IPS DF 4.7 (cell line): ENCODE data around the gene GARNL3.

Experiments used
- DNase-seq: peaks from one replicate; pipeline ENCODE4 v3.0.0-alpha.2; 2013; ENCODE audit warnings: low spot score; ENCODE audit errors: extremely low read depth

GARNL3 gene

DNA sequence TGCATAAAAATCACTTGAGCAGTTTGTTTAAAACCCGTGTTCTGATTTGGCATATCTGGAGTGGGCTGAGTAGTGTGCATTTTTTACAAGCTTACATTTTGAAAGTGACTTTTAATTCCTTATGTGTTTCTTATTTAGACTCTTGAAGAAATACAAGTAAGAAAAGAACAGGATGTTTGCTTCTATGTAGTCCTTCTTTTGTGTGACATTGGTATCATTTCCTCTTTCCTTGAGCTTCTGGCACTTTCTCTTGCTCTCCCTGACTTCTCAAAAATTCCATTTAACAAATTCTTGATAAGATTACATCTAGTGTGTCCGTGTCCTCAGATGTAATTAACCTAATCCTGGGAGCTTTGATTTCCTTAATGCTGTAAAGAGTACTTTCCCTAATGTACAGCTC, 12.5 kb downstream of the GARNL3 start:
- no peak for DNase-seq

DNA sequence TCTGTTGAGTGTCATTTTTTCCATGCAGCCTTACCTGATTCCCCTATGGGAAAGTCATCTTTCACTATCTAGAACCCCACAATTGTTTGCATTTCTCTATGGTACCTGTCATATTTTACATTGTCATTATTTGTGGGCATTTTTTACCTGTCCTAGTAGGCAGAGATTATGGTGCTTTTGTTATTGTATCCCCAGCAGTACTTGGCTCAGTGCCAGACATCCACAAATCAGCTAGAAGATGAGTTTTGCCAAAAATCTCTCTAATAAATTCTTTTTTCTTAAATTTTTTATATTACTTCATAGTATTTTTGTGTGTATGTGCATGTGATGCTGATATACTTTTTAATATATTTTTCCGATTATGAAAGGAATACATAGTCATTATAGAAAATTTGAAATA, 13.2 kb downstream of the GARNL3 start:
- no peak for DNase-seq

DNA sequence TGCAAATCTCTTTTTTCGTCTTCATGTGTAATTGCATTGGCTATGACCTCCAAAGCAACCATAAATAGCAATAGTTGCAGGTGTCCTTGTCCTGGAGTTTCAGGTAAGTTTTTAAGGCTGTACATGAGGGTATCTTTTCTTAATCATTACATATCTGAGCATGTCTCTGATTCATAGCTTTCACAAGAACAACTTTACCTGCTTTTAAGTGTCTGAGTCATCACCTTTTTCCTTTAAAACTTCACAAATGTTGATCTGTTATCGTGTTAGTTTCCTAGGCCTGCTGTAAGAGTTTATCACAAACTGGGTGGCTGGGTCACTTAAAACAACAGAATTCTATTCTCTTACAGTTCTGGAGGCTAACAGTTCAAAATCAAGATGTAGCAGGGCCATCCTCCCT, 13.8 kb downstream of the GARNL3 start:
- no peak for DNase-seq

DNA sequence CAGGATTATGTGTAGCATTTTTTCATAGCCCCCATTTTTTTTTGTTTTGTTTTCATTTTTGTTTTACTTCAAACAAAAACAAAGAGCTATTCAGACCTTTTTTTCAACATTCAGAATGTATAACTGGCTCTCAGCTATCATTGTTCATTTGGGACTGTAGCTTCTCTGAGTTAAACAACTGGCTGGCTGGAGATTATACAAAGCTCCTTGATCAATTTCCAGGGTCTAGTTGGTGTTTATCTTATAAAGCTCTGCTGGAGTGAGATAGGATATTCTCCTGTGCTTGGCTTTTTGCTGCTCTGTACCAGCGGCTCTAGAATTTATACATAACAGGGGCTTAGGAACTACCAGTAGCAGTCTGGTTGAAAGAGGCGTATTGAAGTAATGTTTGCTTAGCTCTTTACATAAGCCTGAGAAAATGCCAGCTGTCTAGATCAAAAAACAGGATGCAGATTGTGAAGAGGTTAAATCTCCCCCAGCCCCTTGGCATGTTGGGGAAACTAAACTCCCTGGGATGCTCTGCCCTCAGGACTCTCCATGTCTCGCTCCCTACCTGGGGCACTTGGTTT, 15.2 kb downstream of the GARNL3 start:
- DNase-seq, result no peak

DNA sequence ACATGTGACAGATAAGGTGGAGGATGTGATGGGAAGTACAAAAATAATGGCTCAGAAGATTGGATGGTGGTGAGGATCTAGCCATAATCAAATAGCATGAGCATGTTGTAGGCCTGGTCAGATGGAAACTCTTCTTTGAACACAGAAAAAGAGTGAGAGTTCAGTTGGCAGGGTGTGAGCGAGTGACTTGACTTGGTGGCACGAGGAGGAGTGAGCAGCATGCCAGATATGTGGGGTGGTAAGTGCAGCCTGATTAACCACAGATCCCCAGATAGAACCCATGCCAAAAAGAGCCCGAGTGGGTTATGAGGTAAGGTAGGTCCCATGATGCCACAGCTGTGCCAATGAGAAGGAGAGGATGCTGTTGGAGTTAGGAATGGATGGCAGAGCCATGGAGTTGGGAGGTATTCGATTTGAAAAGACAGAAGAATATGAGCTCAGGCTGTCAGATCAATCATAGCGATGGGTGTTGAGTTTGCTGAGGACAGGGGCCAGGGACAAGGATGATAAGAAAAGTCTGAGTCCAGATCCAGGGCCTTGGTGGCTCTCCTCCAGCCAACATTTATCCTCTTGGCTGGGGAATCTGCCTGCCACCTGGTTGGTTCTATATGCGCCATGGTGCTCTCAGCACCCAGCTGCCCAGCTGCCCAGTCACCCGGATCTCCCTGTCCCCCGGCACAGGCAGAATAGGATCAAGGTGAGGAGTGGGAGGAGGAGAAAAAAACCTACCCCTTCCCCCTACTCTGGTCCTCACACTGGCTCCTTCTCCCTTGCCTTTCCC, 16.5 kb downstream of the GARNL3 start:
- no peak for DNase-seq

DNA sequence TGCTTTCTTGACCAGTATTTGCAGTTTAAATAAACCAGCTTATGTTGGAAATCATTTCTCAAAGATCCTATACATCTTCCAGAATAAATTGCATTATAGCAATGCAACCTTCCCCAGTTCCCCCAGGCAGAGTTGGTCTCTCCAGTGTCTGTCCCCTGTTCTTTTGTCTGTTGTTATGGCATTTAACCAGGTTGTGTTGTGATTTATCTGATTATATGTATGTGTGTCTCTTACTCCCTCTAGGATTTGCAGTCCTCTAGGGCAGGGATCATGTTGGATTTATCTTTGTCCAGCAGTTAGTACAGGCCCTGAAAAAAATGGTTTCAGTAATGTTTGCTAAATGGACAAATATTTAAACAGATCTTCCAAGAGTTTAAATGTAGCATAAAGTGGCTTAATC, 17.3 kb downstream of the GARNL3 start:
- no peak for DNase-seq

DNA sequence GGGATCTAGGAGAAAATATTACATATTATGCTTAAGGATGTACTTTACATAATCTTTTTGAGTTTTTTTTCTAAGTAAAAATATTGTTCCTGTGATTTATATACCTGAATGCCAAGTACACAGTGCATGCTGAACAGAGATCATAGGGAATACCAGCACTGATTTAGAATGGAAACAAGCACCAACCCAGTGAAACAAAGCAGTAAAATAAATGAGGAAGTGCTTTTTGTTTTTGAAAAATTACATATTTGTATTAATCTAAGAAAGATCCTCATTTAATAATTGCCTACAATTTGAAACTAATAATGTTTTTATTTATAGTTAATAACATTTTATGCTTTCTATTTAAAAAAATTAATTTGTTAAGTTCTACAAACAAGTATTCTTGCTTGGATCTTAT, 18.0 kb downstream of the GARNL3 start:
- no peak for DNase-seq

DNA sequence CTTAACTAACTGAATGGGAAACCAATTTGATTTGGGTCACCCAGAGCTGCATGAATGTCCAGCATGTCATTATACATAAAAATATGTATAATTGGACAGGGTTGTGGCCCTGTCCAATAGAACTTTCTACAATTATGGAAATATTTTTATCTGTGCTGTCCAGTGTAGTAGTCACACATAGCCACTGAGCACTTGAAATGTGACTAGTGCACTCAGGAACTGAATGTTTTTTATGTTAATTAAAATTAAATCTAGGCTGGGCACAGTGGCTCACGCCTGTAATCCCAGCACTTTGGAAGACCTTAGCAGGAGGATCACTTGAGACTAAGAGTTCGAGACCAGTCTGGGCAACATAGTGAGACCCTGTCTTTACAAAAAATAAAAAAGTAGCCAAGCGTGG, 18.6 kb downstream of the GARNL3 start:
- DNase-seq, result no peak

DNA sequence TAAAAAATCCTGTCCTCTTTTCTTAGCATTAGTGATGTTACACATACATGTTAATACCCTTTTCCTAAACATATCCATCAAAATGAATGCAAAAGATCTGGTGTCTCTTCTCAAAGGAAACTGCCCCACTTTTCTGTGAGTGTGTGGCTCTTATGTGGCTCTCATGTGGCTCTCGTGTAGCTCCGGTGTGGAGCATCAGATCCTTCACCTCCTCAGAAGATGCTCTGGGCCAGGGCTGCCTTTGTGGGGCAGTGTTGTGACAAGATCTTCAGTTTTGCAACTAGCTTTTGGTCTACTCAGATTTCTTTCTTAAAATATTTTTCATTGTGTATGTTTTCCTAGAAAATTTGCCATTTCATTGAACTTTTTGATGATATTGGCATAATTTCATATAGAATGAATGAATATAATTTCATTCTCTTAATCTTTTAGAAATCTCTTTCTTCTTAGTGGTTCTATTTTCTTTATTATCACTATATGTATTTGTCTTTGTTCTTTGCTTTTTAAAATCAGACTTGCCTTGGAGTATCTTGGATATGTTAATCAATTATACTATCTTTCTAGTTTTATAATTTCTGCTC, 19.4 kb downstream of the GARNL3 start:
- DNase-seq, result no peak

DNA sequence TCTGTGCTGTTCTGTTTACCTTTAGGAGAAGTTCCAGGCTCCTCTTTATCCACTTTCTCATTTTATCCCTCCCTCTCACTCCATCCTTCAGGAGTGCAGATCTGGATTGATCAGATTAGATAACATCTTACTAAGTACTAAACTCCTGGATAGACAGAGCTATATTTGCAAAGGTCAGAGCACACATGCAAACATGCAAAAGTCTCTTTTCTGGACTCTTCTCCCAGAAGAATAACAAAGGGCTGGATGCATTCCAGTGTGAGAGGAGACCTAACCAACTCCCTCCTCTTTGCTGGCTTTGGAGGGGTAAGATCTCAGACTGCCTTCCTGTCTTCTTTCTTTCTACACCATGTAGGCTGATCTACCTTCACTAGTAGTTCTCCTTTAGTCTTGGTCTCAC, 21.4 kb downstream of the GARNL3 start:
- DNase-seq, result no peak

DNA sequence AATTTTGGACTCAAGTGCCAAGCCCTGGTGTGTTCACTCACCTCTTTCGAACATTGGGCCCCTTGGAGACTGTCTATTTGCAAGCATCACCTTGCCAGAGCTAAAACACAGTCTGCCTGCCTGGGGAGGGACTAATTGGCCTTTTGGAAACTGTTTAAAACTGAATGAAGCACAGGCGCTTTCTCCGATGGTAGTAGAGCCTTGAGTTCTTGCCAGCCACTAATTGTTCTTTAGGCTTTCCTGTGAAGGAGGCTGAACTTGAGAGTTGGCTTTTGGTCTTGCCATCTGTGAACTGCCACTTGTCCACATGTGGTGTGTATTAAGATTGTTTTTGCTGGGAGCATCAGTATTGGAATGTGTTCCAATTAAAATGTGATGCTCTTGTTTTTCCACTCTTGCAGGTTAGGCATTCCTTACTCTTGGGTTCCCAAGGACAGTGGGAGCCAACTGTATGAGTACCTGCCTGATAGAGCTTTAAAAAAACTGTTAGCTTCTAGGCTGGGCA, 26.0 kb downstream of the GARNL3 start:
- no peak for DNase-seq

DNA sequence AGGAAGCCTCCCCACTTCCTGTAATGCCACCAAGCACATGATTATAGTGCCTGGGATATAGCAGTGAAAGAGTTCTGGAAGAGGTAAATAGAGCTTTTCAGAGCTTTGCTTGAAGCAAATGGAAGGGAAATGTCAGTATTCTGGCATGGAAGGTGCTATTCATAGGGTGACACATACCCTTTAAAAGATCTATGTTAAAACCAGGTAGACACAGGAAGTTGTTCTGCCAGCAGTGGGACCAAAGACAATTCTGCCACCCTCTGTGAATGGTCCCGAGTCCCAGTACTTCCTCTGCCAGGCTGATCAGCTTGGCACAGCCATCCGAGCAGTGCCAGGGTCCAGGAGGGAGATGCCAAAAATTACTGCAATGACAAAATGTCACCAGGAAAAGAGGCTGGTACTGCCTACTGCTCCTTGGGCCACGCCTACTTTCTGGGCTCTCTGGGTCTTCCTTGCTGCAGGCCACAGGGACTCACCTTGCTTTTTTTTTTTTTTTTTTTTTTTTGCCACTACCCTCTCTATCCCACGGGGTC, 26.7 kb downstream of the GARNL3 start:
- no peak for DNase-seq

DNA sequence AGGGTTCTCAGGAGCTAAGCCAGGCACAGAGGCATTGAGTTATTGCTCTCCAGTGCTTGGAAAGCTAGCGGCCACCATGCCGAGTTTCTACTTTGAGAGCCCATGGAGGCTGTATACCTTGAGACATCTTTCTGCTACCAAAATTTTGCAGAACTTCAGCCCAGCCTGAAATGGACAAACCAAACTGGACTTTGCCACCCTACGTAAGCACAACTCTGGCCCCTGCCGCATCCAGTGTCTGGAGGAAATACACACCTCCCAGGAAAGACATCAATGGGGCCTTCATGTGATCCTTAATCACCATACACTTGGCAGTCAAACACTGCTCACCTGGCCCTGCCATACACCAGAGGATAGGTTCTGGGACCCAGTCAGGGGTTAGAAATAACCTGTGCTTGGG, 27.8 kb downstream of the GARNL3 start:
- DNase-seq, result no peak

DNA sequence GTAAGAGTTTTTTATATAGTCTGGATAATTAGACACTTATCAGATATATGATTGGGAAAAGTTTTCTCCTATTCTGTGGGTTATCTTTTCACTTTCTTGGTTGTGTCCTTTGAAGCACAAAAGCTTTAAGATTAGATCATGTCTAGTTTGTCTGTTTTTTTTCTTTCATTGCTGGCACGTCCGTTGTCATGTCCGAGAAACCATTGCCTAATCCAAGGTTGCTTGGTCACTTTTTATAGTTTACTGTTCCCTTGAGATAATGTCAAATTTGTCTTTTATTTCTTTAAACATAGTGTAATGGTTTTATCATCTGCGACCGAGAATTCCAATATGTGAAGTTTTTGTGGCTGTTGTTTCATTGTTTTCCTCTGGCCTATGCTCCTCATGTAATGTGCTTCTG, 28.8 kb downstream of the GARNL3 start:
- DNase-seq, result no peak

DNA sequence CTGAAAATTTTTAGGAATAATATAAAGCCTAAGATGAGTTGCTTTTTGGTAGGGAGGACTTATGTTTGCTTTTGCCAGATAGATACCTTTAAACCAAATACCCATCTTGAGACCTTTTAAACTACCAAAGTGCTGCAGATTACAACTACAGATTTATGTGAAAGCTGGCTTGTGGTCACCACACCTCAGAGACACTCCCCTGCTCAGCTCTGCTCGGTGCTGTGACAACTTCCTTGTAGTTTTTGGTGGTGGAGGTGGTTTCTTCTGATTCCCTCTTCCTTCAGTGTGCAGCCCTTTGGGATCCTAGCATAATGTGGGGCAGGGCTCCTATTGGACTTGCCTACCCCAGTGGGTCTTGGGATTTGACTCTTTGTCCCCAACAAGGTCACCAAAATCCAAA, 29.2 kb downstream of the GARNL3 start:
- DNase-seq, result no peak

DNA sequence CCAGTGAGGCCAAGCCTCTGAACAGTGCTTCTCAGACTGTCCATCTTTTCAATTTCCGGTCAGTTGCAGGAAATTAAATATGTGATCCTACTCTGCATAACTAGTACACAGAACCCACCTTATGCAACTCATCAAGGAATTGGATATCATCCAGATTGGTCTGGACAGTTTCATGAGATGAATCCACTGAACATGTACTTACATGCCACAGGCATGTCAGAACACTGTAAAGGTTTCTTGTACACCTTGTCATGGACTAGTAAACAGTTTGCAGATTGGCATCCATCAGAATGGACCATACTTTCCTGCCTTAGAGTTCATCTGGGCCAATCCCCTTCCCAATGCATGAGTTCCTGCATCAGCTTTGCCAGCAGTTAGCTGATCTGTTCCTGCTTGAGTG, 30.4 kb downstream of the GARNL3 start:
- no peak for DNase-seq

DNA sequence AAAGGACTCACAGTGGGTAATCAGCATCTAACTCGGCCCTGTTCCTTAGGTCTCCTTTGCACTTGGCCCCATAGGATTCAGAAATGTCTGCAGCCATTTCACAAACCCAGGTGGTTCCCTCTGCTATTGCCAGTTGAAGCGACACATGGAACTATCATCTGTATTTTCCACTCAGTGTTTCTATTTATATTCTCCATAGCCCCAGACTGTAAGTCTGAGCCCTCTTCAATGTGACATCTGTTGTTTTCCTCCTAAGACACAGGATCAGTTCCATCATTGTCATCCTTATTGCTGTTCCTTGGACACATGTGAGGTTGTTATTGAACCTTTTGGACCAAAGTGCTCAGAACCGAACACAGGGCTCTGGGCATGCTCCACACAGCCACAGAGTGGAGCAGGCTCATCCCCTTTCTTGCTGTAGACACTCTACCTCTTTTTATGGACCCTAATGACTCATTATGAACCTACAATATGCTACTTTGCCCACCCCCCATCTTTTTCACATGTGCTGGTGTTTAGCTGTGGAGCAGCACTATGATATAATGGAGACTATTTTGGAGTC, 36.4 kb downstream of the GARNL3 start:
- no peak for DNase-seq

DNA sequence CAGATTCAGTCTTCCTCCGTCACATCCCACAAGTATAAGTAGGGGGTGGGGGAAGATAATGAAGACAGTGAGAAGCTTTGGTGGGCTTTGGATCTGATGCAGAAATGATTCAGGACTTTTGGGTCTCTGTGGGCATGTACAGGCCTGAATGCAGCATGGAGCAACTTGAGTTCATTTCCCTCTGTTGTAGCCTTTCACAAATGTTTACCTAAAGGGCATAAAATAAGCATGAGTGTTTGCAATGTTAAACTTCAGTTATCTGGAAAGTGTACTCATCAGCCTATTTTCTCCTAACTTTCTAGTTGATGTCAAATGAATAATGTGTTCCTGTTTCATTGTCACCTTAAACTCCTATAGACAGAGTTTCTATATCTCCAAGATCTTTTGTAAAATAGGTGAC, 39.3 kb downstream of the GARNL3 start:
- DNase-seq, result no peak

DNA sequence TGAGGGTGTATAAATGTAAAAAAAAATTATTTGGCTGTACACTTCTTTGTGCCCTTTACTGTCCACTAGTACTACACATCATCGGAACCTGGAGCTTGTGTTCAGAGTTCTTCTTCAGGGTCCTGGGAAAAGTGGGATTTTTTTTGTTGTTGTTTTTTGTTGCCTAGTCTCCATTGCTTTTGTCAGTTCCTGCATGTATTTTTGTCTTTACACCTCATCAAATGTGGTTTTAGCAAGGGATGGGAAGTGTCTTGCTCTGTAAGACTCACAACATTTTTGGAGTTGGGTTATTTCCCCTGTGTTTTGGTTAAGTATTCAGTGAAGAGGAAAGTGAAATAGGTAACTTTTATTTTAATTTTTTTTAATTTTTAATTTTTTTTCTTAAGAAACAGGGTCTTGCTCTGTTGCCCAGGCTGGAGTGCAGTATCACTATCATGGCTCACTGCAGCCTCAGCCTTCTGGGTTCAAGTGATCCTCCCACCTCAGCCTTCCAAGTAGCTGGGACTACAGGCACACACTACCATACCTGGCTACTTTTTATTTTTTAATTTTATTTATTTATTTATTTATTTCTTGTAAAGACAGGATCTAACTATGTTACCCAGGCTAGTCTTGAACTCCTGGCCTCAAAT, 40.7 kb downstream of the GARNL3 start:
- no peak for DNase-seq

DNA sequence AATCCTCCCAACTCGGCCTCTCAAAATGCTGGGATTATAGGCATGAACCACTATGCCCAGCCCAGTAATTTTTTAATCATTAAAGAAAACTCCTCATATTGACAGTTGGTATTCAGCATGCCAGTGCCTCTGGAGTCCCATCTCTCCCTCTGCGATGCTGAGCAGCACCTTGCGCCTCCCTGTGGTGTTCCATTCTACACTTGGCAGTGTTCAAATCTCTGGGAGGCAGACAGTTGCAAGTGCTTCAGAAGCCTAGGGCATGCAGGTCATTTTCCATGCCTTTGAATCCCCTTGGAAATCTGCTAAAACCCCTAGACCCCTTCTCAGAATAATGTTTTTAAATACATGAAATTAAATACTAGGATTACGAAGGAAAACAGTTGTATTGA, 41.3 kb downstream of the GARNL3 start:
- no peak for DNase-seq

DNA sequence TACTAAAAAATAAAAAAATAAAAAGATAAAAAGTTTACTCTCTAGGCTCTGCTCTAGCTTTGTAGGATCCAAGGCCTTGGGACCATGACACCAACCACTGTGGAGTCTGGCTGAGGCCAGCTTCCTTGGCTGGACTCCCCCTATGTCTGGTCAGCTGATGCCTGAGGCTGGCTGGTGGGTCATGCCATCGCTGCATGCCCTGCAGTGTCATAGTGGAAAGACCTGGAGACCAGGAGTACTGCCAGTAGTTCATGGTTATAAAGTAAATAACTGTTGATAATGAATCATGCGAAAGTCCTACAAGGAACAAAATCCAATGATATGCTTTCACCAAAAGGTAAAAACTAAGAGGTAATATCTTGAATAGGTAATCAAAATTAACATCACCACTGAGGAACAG, 43.2 kb downstream of the GARNL3 start:
- no peak for DNase-seq
